Adrenal gland (tissue), 5 donors: ENCODE results near the gene PCSK6.

Source experiments
- CTCF ChIP-seq, 6 experiments: fragments of 450-650 bp in 4 of 6; fragments of 200-600 bp in 2 of 6; sonication (generic) in 1 of 6; IDR thresholded peaks; 1 replicate in 5 of 6; 2 replicates in 1 of 6; pipeline versions ENCODE4 v1.5.1 to v1.8.0; 2016 to 2021; ENCODE audit warnings: antibody characterized with exemption in 6 of 6, mild to moderate bottlenecking in 2 of 6, moderate library complexity in 1 of 6
- POLR2A ChIP-seq, 2 donors: fragments of 450-650 bp; IDR thresholded peaks; one replicate each; pipeline ENCODE4 v1.6.1; 2017; ENCODE audit warnings: antibody characterized with exemption in 2 of 2, mild to moderate bottlenecking in 2 of 2, moderate library complexity in 1 of 2
- donor health status: DM: no; HTN: no; CAD: no.

GRCh38 chr15:101313041-101313761 lies 176.3 kb downstream of the PCSK6 start:
- no peak for TF ChIP-seq CTCF (IDR thresholded peaks at IDR 0.05)
- TF ChIP-seq POLR2A (IDR thresholded peaks at IDR 0.05): no peak
